ENCODE measurements around the gene APOLD1.

DNA sequence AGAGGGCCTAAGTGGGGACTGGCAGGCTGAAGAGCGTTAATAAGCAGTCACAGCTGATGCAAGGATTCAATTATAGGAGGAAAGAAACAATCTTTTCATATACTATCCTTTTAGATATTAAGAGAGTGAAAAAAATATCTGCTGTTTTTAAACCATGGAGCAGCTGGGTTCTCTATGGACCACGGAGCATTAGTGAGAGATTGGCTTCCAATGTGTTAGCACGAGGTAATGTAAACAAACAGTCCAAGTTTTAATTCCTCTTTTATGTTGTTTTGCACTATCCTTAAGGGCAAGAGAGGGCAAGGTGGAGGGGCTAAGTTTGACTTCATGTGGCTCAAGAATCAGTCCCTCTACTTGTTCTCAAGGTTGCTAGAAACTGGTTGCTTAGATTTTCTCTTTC is 37.4 kb upstream of the APOLD1 start:
- TF ChIP-seq, protein P1, sequence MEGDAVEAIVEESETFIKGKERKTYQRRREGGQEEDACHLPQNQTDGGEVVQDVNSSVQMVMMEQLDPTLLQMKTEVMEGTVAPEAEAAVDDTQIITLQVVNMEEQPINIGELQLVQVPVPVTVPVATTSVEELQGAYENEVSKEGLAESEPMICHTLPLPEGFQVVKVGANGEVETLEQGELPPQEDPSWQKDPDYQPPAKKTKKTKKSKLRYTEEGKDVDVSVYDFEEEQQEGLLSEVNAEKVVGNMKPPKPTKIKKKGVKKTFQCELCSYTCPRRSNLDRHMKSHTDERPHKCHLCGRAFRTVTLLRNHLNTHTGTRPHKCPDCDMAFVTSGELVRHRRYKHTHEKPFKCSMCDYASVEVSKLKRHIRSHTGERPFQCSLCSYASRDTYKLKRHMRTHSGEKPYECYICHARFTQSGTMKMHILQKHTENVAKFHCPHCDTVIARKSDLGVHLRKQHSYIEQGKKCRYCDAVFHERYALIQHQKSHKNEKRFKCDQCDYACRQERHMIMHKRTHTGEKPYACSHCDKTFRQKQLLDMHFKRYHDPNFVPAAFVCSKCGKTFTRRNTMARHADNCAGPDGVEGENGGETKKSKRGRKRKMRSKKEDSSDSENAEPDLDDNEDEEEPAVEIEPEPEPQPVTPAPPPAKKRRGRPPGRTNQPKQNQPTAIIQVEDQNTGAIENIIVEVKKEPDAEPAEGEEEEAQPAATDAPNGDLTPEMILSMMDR (conservative IDR thresholded peaks at IDR 0.05; ENCODE audit: low read length): no peak
- TF ChIP-seq EZH2phosphoT487 (IDR thresholded peaks at IDR 0.05; ENCODE audit: borderline replicate concordance, low read depth, low read length): no peak
